GM12891 (cell line): ENCODE measurements around the gene CDC40.

Source experiments
- POLR2A ChIP-seq: IDR thresholded peaks from 2 replicates; pipeline ENCODE4 v1.6.1; 2011; ENCODE audit warnings: low read depth, low read length, control low read depth
- POLR2AphosphoS5 ChIP-seq: IDR thresholded peaks from 2 replicates; pipeline ENCODE4 v1.6.1; 2011; ENCODE audit warnings: low read depth, low read length, control low read depth

DNA sequence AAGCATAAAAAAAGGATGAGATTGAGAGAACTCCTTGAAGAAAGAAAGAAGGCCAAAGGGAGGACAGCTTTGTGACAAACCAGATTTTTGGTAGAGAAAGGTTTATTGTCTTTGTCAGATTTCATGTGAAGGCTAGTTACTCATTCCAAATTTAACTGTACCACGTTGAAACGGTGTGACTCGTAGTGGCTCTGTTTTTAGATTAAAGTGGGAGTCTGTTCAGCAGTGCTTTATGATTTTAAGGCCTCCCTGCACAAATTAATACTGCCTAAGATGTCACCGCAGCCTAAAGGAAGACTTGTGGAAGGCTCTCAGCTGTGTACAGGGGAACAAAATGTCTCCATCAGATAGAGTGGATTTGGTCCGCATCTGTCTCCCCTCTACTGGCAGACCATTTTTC is 35.9 kb downstream of the CDC40 start:
- no peak for TF ChIP-seq POLR2AphosphoS5
- TF ChIP-seq POLR2A, result no peak
